ENCODE results near the gene AGBL1. TPM values are rescaled to one million over a fixed set of nuclear protein-coding genes. Genes with fewer than 3 reads are reported as not detected.

AGBL1 gene
- total RNA-seq = not detected

DNA sequence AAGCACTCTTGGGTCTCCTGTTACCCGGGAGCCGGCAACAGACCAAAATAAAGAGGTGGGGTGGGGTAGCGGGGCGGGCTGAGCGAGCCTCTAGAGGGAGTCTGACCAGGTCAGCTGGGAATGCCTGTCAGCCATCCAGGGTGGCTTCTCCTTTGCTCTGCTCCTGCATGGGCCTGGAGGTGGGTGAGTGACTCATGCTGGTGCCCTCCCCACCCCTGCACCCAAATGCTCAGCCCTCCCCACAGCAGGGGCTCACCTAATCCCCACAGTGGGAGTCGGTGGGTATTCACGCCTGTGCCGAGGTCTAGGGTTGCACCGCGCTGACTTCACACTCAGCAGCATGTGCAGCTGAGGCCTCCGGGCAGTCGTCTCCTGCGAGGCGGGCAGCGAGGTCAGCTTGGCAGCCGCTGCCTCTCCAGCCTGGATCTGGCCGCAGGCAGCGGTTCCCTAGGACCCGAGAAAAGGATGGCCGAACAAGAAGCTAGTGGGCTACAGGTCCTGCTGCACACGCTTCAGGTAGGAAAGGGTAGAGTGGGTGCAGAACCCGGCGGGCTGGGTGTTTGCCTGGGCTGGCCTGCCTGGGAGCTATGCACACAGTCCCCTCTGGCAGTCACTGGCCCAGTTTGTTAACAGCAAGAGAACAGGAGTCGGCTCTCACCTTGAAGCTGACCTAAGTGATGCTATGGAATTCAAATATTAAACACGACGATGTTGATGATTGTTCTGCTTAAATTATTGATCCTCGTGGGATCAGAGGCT lies at the start of gene AGBL1:
Gene AGBL1 (plus strand): TSS at position 364 of the 759 bp plus-strand sequence.
- Mint-ChIP-seq H3K27ac (no peak within 1 kb of the TSS), H3K27me3 (ENCODE audit: low read depth) (peaks cover 4% of the 10 kb centered on the region), H3K36me3 (ENCODE audit: low read depth) (no peaks in the 10 kb centered on the region), H3K4me1 (ENCODE audit: low read depth) (peaks cover 15% of the 10 kb centered on the region), H3K4me3 (no peak within 1 kb of the TSS), H3K9me3 (no peaks in the 10 kb centered on the region)
- CTCF ChIA-PET = no interaction called here
- no peak for DNase-seq
- intact Hi-C loops (cut with micrococcal nuclease) = no loop called here

DNA sequence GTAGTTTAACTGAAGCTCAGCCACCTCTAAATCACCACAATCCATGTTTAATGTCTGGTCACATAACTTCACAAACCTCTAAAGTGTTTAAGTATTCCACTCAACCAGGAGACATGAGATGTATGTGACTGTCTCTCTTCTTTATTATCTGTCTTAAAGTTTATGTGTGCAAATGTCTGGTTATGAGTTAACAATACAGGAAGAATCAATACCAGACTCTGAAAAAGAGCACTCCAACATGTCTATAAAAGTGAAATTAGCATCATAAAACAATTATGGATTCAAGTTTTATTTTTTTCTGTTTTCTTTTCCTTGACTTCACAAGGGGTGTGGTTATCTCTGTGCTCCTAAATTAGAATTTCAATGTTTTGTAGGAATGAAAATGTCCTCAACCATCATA lies 44.8 kb upstream of the AGBL1 start:
- H3K9me3 Mint-ChIP-seq = no peaks in the 10 kb centered on the region
- no peaks in the 10 kb centered on the region for H3K4me1 Mint-ChIP-seq (ENCODE audit: low read depth)
- H3K4me3 Mint-ChIP-seq = no peak overlapping the region
- DNase-seq = no peak
- H3K36me3 Mint-ChIP-seq (ENCODE audit: low read depth) = no peaks in the 10 kb centered on the region
- intact Hi-C loops (cut with micrococcal nuclease) = no loop called here
- H3K27ac Mint-ChIP-seq = no peak overlapping the region
- peaks cover 6% of the 10 kb centered on the region for H3K27me3 Mint-ChIP-seq (ENCODE audit: low read depth)
- CTCF ChIA-PET = no interaction called here

GRCh38 chr15:86036243-86036642 lies 43.4 kb upstream of the AGBL1 start:
- Mint-ChIP-seq H3K9me3 (no peaks in the 10 kb centered on the region), H3K27ac (no peak overlapping the region), H3K4me3 (no peak overlapping the region), H3K4me1 (ENCODE audit: low read depth) (no peaks in the 10 kb centered on the region), H3K27me3 (ENCODE audit: low read depth) (peaks cover 6% of the 10 kb centered on the region), H3K36me3 (ENCODE audit: low read depth) (no peaks in the 10 kb centered on the region)
- CTCF ChIA-PET = no interaction called here
- DNase-seq = no peak
- intact Hi-C loops (cut with micrococcal nuclease) = no loop called here

DNA sequence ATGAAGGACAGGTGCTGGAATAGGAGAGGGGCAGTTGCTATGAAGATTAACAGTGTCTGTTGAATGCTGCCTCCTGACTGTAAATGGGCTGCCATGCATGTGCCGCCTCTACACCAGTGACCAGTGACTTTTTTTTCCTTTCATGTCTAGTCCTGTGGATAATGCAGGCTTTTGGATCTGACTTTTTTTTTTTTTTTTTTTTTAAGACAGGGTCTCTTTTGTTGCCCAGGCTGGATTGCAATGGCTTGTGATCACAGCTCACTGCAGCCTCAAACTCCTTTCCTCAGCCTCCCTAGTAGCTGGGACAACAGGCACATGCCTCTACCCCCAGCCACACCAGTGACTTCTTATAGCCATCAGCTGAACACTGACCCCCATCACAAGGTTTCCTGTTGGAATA lies 41.2 kb upstream of the AGBL1 start:
- CTCF ChIA-PET = no interaction called here
- H3K4me3 Mint-ChIP-seq = no peak overlapping the region
- intact Hi-C loops (cut with micrococcal nuclease) = no loop called here

DNA sequence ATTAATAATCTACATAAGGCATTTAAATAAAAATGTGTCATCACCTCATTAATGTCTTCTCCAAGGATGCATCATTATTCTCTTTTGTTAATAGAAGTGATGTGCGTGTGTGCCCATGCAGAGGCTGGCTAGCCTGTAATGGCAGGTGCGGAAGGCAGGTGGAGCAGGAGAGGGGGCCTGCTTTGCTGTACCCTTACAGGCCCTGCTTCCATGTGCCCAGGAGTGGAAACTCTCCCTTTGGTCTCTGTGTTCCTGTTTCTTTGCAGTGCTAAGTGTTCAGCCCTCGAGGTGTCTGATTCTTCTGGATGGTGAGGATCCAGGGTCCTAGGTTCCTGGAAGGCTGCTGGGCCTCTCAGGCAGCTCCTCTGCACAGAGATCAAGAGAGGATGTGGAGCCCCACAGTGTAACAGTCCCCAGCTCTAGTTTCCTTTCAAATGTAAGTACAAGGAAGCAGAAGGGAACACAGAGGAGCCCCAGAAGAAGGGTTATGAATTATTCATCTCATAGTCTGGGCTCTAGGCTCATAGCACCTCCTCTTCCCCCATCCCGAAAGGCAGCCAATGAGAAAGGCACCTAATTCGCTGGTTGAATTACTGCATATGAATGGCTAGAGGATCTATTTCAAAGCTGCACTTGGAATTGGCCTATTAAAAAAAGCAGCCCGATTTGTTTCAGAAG lies 39.2 kb upstream of the AGBL1 start:
- no peaks in the 10 kb centered on the region for H3K36me3 Mint-ChIP-seq (ENCODE audit: low read depth)
- no peak overlapping the region for H3K4me3 Mint-ChIP-seq
- H3K27me3 Mint-ChIP-seq (ENCODE audit: low read depth) = peaks cover 4% of the 10 kb centered on the region
- CTCF ChIA-PET = no interaction called here
- H3K9me3 Mint-ChIP-seq = no peaks in the 10 kb centered on the region
- no peak for DNase-seq
- H3K27ac Mint-ChIP-seq = no peak overlapping the region
- intact Hi-C loops (cut with micrococcal nuclease) = no loop called here
- no peaks in the 10 kb centered on the region for H3K4me1 Mint-ChIP-seq (ENCODE audit: low read depth)

More for the DNA sequence above, 41.2 kb upstream of the AGBL1 start:
- H3K27me3 Mint-ChIP-seq (ENCODE audit: low read depth) = peaks cover 4% of the 10 kb centered on the region
- H3K27ac Mint-ChIP-seq = no peak overlapping the region
- no peaks in the 10 kb centered on the region for H3K4me1 Mint-ChIP-seq (ENCODE audit: low read depth)
- no peak for DNase-seq
- no peaks in the 10 kb centered on the region for H3K36me3 Mint-ChIP-seq (ENCODE audit: low read depth)
- H3K9me3 Mint-ChIP-seq = no peaks in the 10 kb centered on the region

- Mint-ChIP-seq H3K4me1 (ENCODE audit: low read depth) (no peaks in the 10 kb centered on the region), H3K4me3 (no peak overlapping the region), H3K9me3 (no peaks in the 10 kb centered on the region), H3K27ac (no peak overlapping the region), H3K27me3 (ENCODE audit: low read depth) (peaks cover 4% of the 10 kb centered on the region), H3K36me3 (ENCODE audit: low read depth) (no peaks in the 10 kb centered on the region)
- intact Hi-C loops (cut with micrococcal nuclease) = no loop called here
- CTCF ChIA-PET = no interaction called here
- DNase-seq = no peak
These were observed 38.3 kb upstream of the AGBL1 start for GRCh38 chr15:86041399-86041798.

GRCh38 chr15:86042226-86042625 lies 37.4 kb upstream of the AGBL1 start:
- Mint-ChIP-seq H3K9me3 (no peaks in the 10 kb centered on the region), H3K4me3 (no peak overlapping the region), H3K27ac (no peak overlapping the region), H3K27me3 (ENCODE audit: low read depth) (peaks cover 4% of the 10 kb centered on the region), H3K4me1 (ENCODE audit: low read depth) (no peaks in the 10 kb centered on the region), H3K36me3 (ENCODE audit: low read depth) (no peaks in the 10 kb centered on the region)
- intact Hi-C loops (cut with micrococcal nuclease) = no loop called here
- CTCF ChIA-PET = no interaction called here
- DNase-seq = no peak

DNA sequence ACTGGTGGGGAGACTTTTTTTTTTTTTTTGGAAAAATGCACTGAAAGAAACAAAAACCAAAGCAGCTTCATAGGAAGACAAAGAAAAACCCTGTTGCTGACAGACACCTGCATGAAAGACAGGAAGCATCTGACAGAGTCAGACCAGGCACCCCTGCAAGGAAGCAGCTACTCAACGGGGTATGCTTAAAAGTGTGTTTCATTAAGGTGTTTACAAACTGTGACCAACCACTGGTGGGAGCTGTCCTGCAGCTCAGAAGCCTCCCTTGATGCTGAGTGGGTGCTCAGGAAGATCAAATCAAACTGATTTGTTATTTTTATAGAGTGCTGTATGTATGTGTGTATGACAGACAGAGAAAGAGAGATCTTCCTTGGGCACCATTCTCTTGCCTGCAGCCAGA lies 34.7 kb upstream of the AGBL1 start:
- intact Hi-C loops (cut with micrococcal nuclease) = no loop called here
- CTCF ChIA-PET = no interaction called here
- H3K4me1 Mint-ChIP-seq (ENCODE audit: low read depth) = no peaks in the 10 kb centered on the region
- H3K27ac Mint-ChIP-seq = no peak overlapping the region
- peaks cover 5% of the 10 kb centered on the region for H3K27me3 Mint-ChIP-seq (ENCODE audit: low read depth)
- no peaks in the 10 kb centered on the region for H3K9me3 Mint-ChIP-seq
- peak; percentile 7 for DNase-seq
- no peaks in the 10 kb centered on the region for H3K36me3 Mint-ChIP-seq (ENCODE audit: low read depth)
- H3K4me3 Mint-ChIP-seq = no peak overlapping the region

DNA sequence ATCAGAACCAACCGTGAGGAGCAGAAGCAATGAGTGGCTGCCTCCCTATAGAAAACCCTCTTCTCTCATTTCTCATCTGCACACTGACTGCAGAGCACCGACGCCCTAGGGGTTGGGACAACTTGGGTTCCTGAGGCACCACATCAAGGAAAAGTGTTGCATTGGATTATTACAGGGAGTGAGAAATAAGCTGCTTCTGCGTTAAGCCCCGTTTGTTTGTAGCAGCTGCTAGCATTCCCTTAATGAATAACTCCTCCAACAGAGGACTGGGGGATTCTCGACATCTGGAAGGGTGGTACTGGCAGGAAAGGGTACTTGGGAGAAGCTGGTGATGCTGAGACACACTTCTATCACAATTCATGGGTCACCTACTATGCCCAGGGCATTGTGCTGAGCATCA lies 25.3 kb upstream of the AGBL1 start:
- no peaks in the 10 kb centered on the region for H3K36me3 Mint-ChIP-seq (ENCODE audit: low read depth)
- H3K27me3 Mint-ChIP-seq (ENCODE audit: low read depth) = peaks cover 4% of the 10 kb centered on the region
- no peak for DNase-seq
- no peaks in the 10 kb centered on the region for H3K9me3 Mint-ChIP-seq
- no peak overlapping the region for H3K27ac Mint-ChIP-seq
- intact Hi-C loops (cut with micrococcal nuclease) = no loop called here
- CTCF ChIA-PET = no interaction called here
- H3K4me1 Mint-ChIP-seq (ENCODE audit: low read depth) = no peaks in the 10 kb centered on the region
- no peak overlapping the region for H3K4me3 Mint-ChIP-seq

- no peaks in the 10 kb centered on the region for H3K9me3 Mint-ChIP-seq
- intact Hi-C loops (cut with micrococcal nuclease) = no loop called here
These were observed 24.0 kb upstream of the AGBL1 start for GRCh38 chr15:86055688-86056087.

GRCh38 chr15:86059851-86060250 lies 19.8 kb upstream of the AGBL1 start:
- Mint-ChIP-seq H3K9me3 (no peaks in the 10 kb centered on the region), H3K36me3 (ENCODE audit: low read depth) (no peaks in the 10 kb centered on the region)

More at GRCh38 chr15:86055688-86056087, 24.0 kb upstream of the AGBL1 start:
- Mint-ChIP-seq H3K36me3 (ENCODE audit: low read depth) (no peaks in the 10 kb centered on the region), H3K27ac (no peak overlapping the region), H3K4me1 (ENCODE audit: low read depth) (no peaks in the 10 kb centered on the region), H3K27me3 (ENCODE audit: low read depth) (peaks cover 4% of the 10 kb centered on the region), H3K4me3 (no peak overlapping the region)
- DNase-seq = no peak
- CTCF ChIA-PET = no interaction called here

DNA sequence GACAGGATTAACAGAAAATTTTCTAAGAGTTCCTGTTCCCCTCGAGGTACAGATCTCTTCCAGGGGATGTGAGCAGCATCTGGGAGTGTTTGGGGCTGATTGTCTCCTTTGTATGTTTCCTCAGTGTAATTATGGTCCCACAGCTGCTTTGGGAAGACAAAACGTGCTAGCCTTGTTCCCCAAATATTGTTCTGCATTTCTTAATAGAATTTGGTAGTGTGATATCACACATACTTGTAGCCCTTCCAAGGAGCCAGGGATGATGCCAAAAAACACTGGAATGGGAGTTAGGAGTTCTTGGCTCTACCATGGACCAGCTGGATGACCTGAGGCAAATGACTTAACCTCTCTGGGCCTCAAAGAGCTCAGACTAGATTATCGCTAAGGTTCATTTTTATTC lies 19.0 kb upstream of the AGBL1 start:
- DNase-seq = no peak

More at GRCh38 chr15:86059851-86060250, 19.8 kb upstream of the AGBL1 start:
- Mint-ChIP-seq H3K27ac (no peak overlapping the region), H3K4me1 (ENCODE audit: low read depth) (no peaks in the 10 kb centered on the region), H3K27me3 (ENCODE audit: low read depth) (peaks cover 14% of the 10 kb centered on the region), H3K4me3 (no peak overlapping the region)
- no peak for DNase-seq
- intact Hi-C loops (cut with micrococcal nuclease) = no loop called here
- CTCF ChIA-PET = interaction anchor here (0.7 kb wide), 1 partner anchor 121 kb away, joined by 4 read pairs; no protein-coding TSS in a partner anchor

DNA sequence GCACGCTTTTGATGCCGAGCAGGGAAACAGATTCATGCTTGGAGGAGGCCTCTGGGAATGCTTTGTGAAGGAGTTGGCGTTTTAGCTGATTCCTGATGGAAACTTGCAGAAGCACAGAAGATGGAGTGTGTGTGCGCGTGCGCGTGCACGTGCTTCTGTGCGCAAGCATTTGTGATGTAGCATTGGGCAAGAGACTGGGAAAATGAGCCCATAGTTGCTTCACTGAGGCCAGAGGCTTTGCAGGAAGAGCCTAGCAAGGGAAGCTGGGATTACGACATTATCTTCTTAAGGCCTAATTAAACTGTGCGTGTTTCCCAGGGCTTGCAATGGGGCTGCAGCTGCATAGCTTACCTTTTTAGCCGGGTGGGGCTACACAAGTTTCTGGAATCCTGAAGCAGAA lies 18.1 kb upstream of the AGBL1 start:
- CTCF ChIA-PET = no interaction called here
- intact Hi-C loops (cut with micrococcal nuclease) = no loop called here
- no peaks in the 10 kb centered on the region for H3K4me1 Mint-ChIP-seq (ENCODE audit: low read depth)
- no peak overlapping the region for H3K27ac Mint-ChIP-seq
- no peaks in the 10 kb centered on the region for H3K36me3 Mint-ChIP-seq (ENCODE audit: low read depth)
- H3K9me3 Mint-ChIP-seq = no peaks in the 10 kb centered on the region
- no peak for DNase-seq
- H3K27me3 Mint-ChIP-seq (ENCODE audit: low read depth) = peaks cover 14% of the 10 kb centered on the region
- H3K4me3 Mint-ChIP-seq = no peak overlapping the region

More for the DNA sequence above, 19.0 kb upstream of the AGBL1 start:
- intact Hi-C loops (cut with micrococcal nuclease) = no loop called here
- H3K4me1 Mint-ChIP-seq (ENCODE audit: low read depth) = no peaks in the 10 kb centered on the region
- no peaks in the 10 kb centered on the region for H3K9me3 Mint-ChIP-seq
- H3K27me3 Mint-ChIP-seq (ENCODE audit: low read depth) = peaks cover 14% of the 10 kb centered on the region
- no peak overlapping the region for H3K4me3 Mint-ChIP-seq
- no peaks in the 10 kb centered on the region for H3K36me3 Mint-ChIP-seq (ENCODE audit: low read depth)
- CTCF ChIA-PET = interaction anchor here (0.6 kb wide), 1 partner anchor 48 kb away, joined by 3 read pairs; no protein-coding TSS in a partner anchor
- no peak overlapping the region for H3K27ac Mint-ChIP-seq

Data from activated naive CD4-positive, alpha-beta T cell treated with anti-CD3 and anti-CD28 coated beads for 36 hours (primary cell).